GM13977 (cell line): ENCODE results near the gene UNC93B1.

ENCODE experiments used
- DNase-seq: peaks from one replicate; pipeline ENCODE4 v3.0.0; 2012; ENCODE audit warnings: low spot score
- CTCF ChIP-seq: IDR thresholded peaks from 2 replicates; pipeline ENCODE4 v1.5.1; 2012; ENCODE audit warnings: mild to moderate bottlenecking, control low read depth; ENCODE audit not compliant: insufficient read depth; ENCODE audit errors: extremely low read depth, missing control alignments
- in situ Hi-C: fragments of 300-500 bp; cut with MboI; formaldehyde crosslinking; loops from one replicate; pipeline ENCODE4 v1.12.0; 2022; ENCODE audit warnings: low sequenced_read_pairs, low pct_unique_long_range_greater_than_20kb, mixed read lengths, inconsistent platforms; ENCODE audit not compliant: unreplicated experiment

The UNC93B1 gene

GRCh38 chr11:68010090-68011041 lies 6.5 kb upstream of the UNC93B1 start, which contains the start of gene ALDH3B1:
Gene ALDH3B1 (plus strand): TSS chr11:68010327. CDS start chr11:68015298, 4,971 bp downstream.
- TF ChIP-seq CTCF = no peak
- DNase-seq = no peak
- in situ Hi-C loops = no loop called here

GRCh38 chr11:68009391-68010089 lies 5.6 kb upstream of the UNC93B1 start:
- no peak for DNase-seq
- in situ Hi-C loops = no loop called here
- TF ChIP-seq CTCF = peak; percentile 51

- in situ Hi-C loops = no loop called here
- no peak for DNase-seq
- TF ChIP-seq CTCF = no peak
These were observed 4.8 kb upstream of the UNC93B1 start for GRCh38 chr11:68008381-68009337.

GRCh38 chr11:68007498-68008380 lies 3.8 kb upstream of the UNC93B1 start:
- TF ChIP-seq CTCF = no peak
- no peak for DNase-seq
- in situ Hi-C loops = no loop called here

DNA sequence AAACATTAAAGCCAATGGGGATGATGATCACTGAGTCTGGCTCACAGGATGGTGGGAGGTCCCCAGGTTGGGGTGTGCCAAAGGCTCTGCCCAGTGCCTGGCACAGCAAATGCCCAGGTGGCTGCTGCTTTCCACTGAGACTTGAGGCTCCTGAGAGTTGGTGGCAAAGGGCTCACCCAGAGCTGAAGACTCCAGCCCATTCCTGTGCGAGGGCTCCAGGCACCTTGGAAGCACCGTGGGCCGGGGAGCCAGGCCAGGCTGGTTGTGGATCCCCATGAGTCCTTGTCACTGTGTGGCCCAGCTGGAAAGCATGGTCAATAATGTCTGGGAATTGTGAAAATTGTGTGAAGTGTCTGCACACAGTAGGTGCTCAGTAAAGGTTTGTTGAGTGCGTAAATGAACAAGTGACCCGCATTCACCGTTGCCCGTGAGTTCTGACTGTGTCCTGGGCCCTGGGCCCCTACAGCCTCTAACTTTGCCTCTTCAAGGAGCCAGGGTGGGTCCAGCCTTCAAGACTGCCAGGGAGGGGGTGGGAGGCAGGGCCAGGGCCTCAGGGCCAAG lies 2.8 kb upstream of the UNC93B1 start:
- in situ Hi-C loops = no loop called here
- DNase-seq = no peak
- no peak for TF ChIP-seq CTCF
